Ovary (tissue), 3 donors: ENCODE measurements around the gene ZNF841.

Experiments
- EP300 ChIP-seq: sonication (generic); formaldehyde crosslinking; IDR thresholded peaks from one replicate; pipeline ENCODE4 v1.6.1; 2017; ENCODE audit warnings: antibody characterized with exemption
- POLR2A ChIP-seq: fragments of 450-650 bp; IDR thresholded peaks from one replicate; pipeline ENCODE4 v1.6.1; 2017; ENCODE audit warnings: antibody characterized with exemption, mild to moderate bottlenecking, moderate library complexity
- TF ChIP-seq, protein P1 (sequence below), 3 donors: fragments of 450-650 bp in 2 of 3; fragments of 200-600 bp in 1 of 3; IDR thresholded peaks; one replicate each; pipeline versions ENCODE4 v1.5.1 to v1.8.0; 2016 to 2022; ENCODE audit warnings: antibody characterized with exemption in 3 of 3, mild to moderate bottlenecking in 1 of 3
- donor health status: DM: no; HTN: no; CAD: no.

DNA sequence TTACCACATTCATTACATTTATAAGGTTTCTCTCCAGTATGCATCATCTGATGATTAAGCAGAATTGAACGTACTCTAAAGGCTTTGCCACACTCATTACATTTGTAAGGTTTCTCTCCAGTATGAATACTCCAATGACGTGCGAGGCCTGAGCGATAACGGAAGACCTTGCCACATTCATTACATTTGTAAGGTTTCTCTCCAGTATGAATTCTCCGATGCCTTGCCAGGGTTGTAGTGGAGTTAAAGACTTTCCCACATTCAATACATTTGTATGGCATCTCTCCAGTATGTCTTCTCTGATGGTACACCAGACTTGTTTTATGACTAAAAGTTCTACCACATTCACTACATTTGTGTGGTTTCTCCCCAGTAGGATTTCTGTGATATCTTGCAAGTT is 30.2 kb downstream of the ZNF841 start:
- TF ChIP-seq, protein P1, sequence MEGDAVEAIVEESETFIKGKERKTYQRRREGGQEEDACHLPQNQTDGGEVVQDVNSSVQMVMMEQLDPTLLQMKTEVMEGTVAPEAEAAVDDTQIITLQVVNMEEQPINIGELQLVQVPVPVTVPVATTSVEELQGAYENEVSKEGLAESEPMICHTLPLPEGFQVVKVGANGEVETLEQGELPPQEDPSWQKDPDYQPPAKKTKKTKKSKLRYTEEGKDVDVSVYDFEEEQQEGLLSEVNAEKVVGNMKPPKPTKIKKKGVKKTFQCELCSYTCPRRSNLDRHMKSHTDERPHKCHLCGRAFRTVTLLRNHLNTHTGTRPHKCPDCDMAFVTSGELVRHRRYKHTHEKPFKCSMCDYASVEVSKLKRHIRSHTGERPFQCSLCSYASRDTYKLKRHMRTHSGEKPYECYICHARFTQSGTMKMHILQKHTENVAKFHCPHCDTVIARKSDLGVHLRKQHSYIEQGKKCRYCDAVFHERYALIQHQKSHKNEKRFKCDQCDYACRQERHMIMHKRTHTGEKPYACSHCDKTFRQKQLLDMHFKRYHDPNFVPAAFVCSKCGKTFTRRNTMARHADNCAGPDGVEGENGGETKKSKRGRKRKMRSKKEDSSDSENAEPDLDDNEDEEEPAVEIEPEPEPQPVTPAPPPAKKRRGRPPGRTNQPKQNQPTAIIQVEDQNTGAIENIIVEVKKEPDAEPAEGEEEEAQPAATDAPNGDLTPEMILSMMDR (IDR thresholded peaks at IDR 0.05) = no peak
- TF ChIP-seq POLR2A (no peak), EP300 (no peak)
